H9 (cell line): ENCODE results near the gene FAM184A. TPM values are rescaled to one million over a fixed set of nuclear protein-coding genes. Genes with fewer than 3 reads are reported as not detected.

Experiments used
- DNase-seq: peaks from one replicate; pipeline ENCODE4 v3.0.0-alpha.2; 2017
- H2AFZ ChIP-seq: one replicate; pipeline ENCODE4 v1.6.1; 2013; ENCODE audit warnings: mild to moderate bottlenecking, low read length, control low read depth, moderate library complexity
- H2AK5ac ChIP-seq: 2 replicates; pipeline ENCODE4 v1.6.1; 2013; ENCODE audit warnings: low read length, control low read depth, mixed read lengths; ENCODE audit not compliant: insufficient read length
- H2BK120ac ChIP-seq: one replicate; pipeline ENCODE4 v1.6.1; 2013; ENCODE audit warnings: low read depth, mild to moderate bottlenecking, low read length, control low read depth, inconsistent platforms; ENCODE audit not compliant: poor library complexity, severe bottlenecking
- H2BK12ac ChIP-seq: 2 replicates; pipeline ENCODE4 v1.6.1; 2013; ENCODE audit warnings: low read length, control low read depth, mixed read lengths, low read depth; ENCODE audit not compliant: insufficient read length
- H2BK15ac ChIP-seq: 2 replicates; pipeline ENCODE4 v1.6.1; 2013; ENCODE audit warnings: low read depth, low read length, control low read depth
- H2BK20ac ChIP-seq: one replicate; pipeline ENCODE4 v1.6.1; 2013; ENCODE audit warnings: low read depth, mild to moderate bottlenecking, low read length, control low read depth, inconsistent platforms; ENCODE audit not compliant: poor library complexity, severe bottlenecking
- H2BK5ac ChIP-seq: 2 replicates; pipeline ENCODE4 v1.6.1; 2013; ENCODE audit warnings: low read length, control low read depth, mixed read lengths; ENCODE audit not compliant: insufficient read length
- H3K14ac ChIP-seq: 2 replicates; pipeline ENCODE4 v1.6.1; 2013; ENCODE audit warnings: low read length, control low read depth; ENCODE audit not compliant: insufficient read depth
- H3K18ac ChIP-seq: 2 replicates; pipeline ENCODE4 v1.6.1; 2013; ENCODE audit warnings: low read depth, mild to moderate bottlenecking, mixed read lengths, low read length, control low read depth; ENCODE audit not compliant: insufficient read length
- H3K23ac ChIP-seq: 2 replicates; pipeline ENCODE4 v1.6.1; 2013; ENCODE audit warnings: low read length, control low read depth, mixed read lengths, low read depth; ENCODE audit not compliant: insufficient read length
- H3K23me2 ChIP-seq: 2 replicates; pipeline ENCODE4 v1.6.1; 2013; ENCODE audit warnings: low read depth, mild to moderate bottlenecking, mixed read lengths, low read length, control low read depth; ENCODE audit not compliant: insufficient read length, poor library complexity, severe bottlenecking
- H3K27ac ChIP-seq: 2 replicates; pipeline ENCODE4 v1.5.1; 2013; ENCODE audit warnings: low read length, control low read depth, mixed read lengths, low read depth; ENCODE audit not compliant: insufficient read length
- H3K27me3 ChIP-seq: 2 replicates; pipeline ENCODE4 v1.6.1; 2013; ENCODE audit warnings: low read length, control low read depth, inconsistent platforms; ENCODE audit not compliant: insufficient read depth
- H3K4ac ChIP-seq: 2 replicates; pipeline ENCODE4 v1.6.1; 2013; ENCODE audit warnings: low read depth, mild to moderate bottlenecking, control low read depth, inconsistent platforms, low read length, moderate library complexity
- H3K4me1 ChIP-seq: 2 replicates; pipeline ENCODE4 v1.6.1; 2013; ENCODE audit warnings: low read length, control low read depth, inconsistent platforms; ENCODE audit not compliant: insufficient read depth
- H3K4me2 ChIP-seq: 2 replicates; pipeline ENCODE4 v1.6.1; 2013; ENCODE audit warnings: low read length, control low read depth, mixed read lengths; ENCODE audit not compliant: insufficient read length, insufficient read depth
- H3K56ac ChIP-seq: 2 replicates; pipeline ENCODE4 v1.6.1; 2013; ENCODE audit warnings: low read depth, mild to moderate bottlenecking, mixed read lengths, low read length, control low read depth; ENCODE audit not compliant: insufficient read length
- H3K79me1 ChIP-seq: 2 replicates; pipeline ENCODE4 v1.6.1; 2013; ENCODE audit warnings: low read depth, mild to moderate bottlenecking, moderate library complexity, low read length, control low read depth, inconsistent platforms; ENCODE audit not compliant: insufficient read depth, poor library complexity, severe bottlenecking
- H3K79me2 ChIP-seq: 2 replicates; pipeline ENCODE4 v1.6.1; 2013; ENCODE audit warnings: low read length, control low read depth, inconsistent platforms; ENCODE audit not compliant: insufficient read depth
- H3K9ac ChIP-seq: 2 replicates; pipeline ENCODE4 v1.6.1; 2013; ENCODE audit warnings: low read length, control low read depth, mixed read lengths; ENCODE audit not compliant: insufficient read length; ENCODE audit errors: extremely low read depth
- H3K9me3 ChIP-seq: one replicate; pipeline ENCODE4 v1.6.1; 2013; ENCODE audit warnings: low read depth, low read length, inconsistent platforms; ENCODE audit not compliant: control insufficient read depth
- H3T11ph ChIP-seq: one replicate; pipeline ENCODE4 v1.6.1; 2013; ENCODE audit warnings: mild to moderate bottlenecking, low read length, control low read depth, inconsistent platforms
- H4K20me1 ChIP-seq: one replicate; pipeline ENCODE4 v1.6.1; 2013; ENCODE audit not compliant: control insufficient read depth, insufficient read length, insufficient read depth
- H4K5ac ChIP-seq: 2 replicates; pipeline ENCODE4 v1.6.1; 2013; ENCODE audit warnings: low read depth, mild to moderate bottlenecking, mixed read lengths, low read length, control low read depth; ENCODE audit not compliant: insufficient read length
- H4K8ac ChIP-seq: replicated peaks from 2 replicates; pipeline ENCODE4 v1.6.1; 2013; ENCODE audit warnings: low read length, control low read depth, mixed read lengths, low read depth; ENCODE audit not compliant: insufficient read length
- H4K91ac ChIP-seq: 2 replicates; pipeline ENCODE4 v1.6.1; 2013; ENCODE audit warnings: low read depth, mild to moderate bottlenecking, moderate library complexity, mixed read lengths, low read length, control low read depth; ENCODE audit not compliant: insufficient read length
- H3K27ac Mint-ChIP-seq, 3 experiments: 2 replicates in 2 of 3; 3 replicates in 1 of 3; pipeline ENCODE4 v1.8.0; 2020 to 2021; ENCODE audit warnings: mixed read lengths in 3 of 3, mild to moderate bottlenecking in 1 of 3, moderate library complexity in 1 of 3
- H3K27me3 Mint-ChIP-seq: 2 replicates; pipeline ENCODE4 v1.8.0; 2021; ENCODE audit warnings: low read depth, mild to moderate bottlenecking, moderate library complexity, mixed read lengths
- H3K36me3 Mint-ChIP-seq, 3 experiments: 2 replicates in 2 of 3; 3 replicates in 1 of 3; pipeline ENCODE4 v1.8.0; 2020 to 2021; ENCODE audit warnings: low read depth in 3 of 3, mixed read lengths in 3 of 3; ENCODE audit not compliant: insufficient read depth in 1 of 3
- H3K4me1 Mint-ChIP-seq, 2 experiments: 2 replicates each; pipeline ENCODE4 v1.8.0; 2020; ENCODE audit warnings: mixed read lengths in 2 of 2
- H3K4me3 Mint-ChIP-seq, 2 experiments: 2 replicates in 1 of 2; 3 replicates in 1 of 2; pipeline ENCODE4 v1.8.0; 2020 to 2021; ENCODE audit warnings: mild to moderate bottlenecking in 2 of 2, mixed read lengths in 2 of 2, moderate library complexity in 1 of 2
- H3K9me3 Mint-ChIP-seq, 2 experiments: 2 replicates in 1 of 2; 3 replicates in 1 of 2; pipeline ENCODE4 v1.8.0; 2020; ENCODE audit warnings: mild to moderate bottlenecking in 2 of 2, mixed read lengths in 2 of 2, moderate library complexity in 1 of 2
- CTCF ChIP-seq: fragments of 200-600 bp; sonication (generic); conservative IDR thresholded peaks from 3 replicates; pipeline ENCODE4 v1.8.0; 2021; ENCODE audit warnings: antibody characterized with exemption, mild to moderate bottlenecking
- WGBS: extraction: QIAGEN DNeasy Blood & Tissue Kit; methylation state at CpG from one replicate; pipeline ENCODE4 v1.1.7; 2013; ENCODE audit warnings: missing lambda C conversion rate, low lambda C conversion rate, mixed read lengths; ENCODE audit not compliant: insufficient read length; ENCODE audit errors: extremely low coverage; 5-methylcytosine and 5-hydroxymethylcytosine counted together
- total RNA-seq: library from RNA; stranded (reverse); gene quantifications from 2 replicates; pipeline ENCODE4 v1.2.1, GENCODE V29; 2021

The FAM184A gene
- total RNA-seq, 1 experiment from 2014 or later = 11.4 TPM

DNA sequence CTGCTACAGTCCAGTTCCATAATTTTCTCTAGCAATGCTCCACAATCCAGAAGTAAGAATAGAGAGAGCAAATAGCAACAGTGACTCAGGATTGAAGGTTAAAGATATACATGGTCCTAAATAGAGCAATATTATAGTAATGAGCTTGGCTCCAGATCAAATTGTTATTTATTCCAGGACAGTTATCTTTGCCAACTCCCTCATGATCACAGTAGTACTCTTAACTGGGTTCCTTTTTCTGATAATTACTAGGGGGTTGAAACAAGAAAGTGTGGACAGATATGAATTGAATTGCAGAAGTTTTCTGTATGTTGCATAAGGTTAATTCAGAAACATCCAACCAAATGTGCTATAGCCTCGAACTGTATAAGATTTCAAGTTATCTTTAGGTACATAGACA lies 11.9 kb downstream of the FAM184A start:
- no peak overlapping the region for H3T11ph ChIP-seq
- H3K4me2 ChIP-seq = no peak overlapping the region
- no peak overlapping the region for H3K18ac ChIP-seq
- no peak overlapping the region for H4K5ac ChIP-seq
- no peaks in the 10 kb centered on the region for H3K79me1 ChIP-seq
- no peak overlapping the region for H3K27ac ChIP-seq
- H3K79me2 ChIP-seq = no peaks in the 10 kb centered on the region
- no peaks in the 10 kb centered on the region for H4K20me1 ChIP-seq
- H3K4me1 ChIP-seq = no peaks in the 10 kb centered on the region
- H3K14ac ChIP-seq = no peak overlapping the region
- H2BK20ac ChIP-seq = no peak overlapping the region
- H4K8ac ChIP-seq = no peak overlapping the region
- H2BK15ac ChIP-seq = no peak overlapping the region
- Mint-ChIP-seq H3K9me3 (no peaks in the 10 kb centered on the region), H3K27me3 (no peaks in the 10 kb centered on the region), H3K4me3 (no peak overlapping the region), H3K4me1 (no peaks in the 10 kb centered on the region; a peak in 1 of 4 replicates), H3K27ac (no peak overlapping the region), H3K36me3 (no peaks in the 10 kb centered on the region)
- H3K9ac ChIP-seq = no peak overlapping the region
- H3K27me3 ChIP-seq = no peaks in the 10 kb centered on the region
- H2BK120ac ChIP-seq = no peak overlapping the region
- no peak overlapping the region for H2BK5ac ChIP-seq
- H4K91ac ChIP-seq = no peak overlapping the region
- H3K23me2 ChIP-seq = no peaks in the 10 kb centered on the region
- H3K4ac ChIP-seq = no peak overlapping the region
- no peak overlapping the region for H3K23ac ChIP-seq
- no peak overlapping the region for H2BK12ac ChIP-seq
- H3K56ac ChIP-seq = no peak overlapping the region
- no peak overlapping the region for H2AK5ac ChIP-seq
- no CpG with 5 or more reads among the region's 1 CpG for WGBS
- no peak for TF ChIP-seq CTCF
- no peaks in the 10 kb centered on the region for H3K9me3 ChIP-seq
- no peak overlapping the region for H2AFZ ChIP-seq
- DNase-seq = no peak
